Measurements from ENCODE around the gene RIMS3. TPM values are rescaled to one million over a fixed set of nuclear protein-coding genes. Genes with fewer than 3 reads are reported as not detected.

RIMS3 gene
- total RNA-seq, 1 experiment from 2014 or later: 5.7 TPM

DNA sequence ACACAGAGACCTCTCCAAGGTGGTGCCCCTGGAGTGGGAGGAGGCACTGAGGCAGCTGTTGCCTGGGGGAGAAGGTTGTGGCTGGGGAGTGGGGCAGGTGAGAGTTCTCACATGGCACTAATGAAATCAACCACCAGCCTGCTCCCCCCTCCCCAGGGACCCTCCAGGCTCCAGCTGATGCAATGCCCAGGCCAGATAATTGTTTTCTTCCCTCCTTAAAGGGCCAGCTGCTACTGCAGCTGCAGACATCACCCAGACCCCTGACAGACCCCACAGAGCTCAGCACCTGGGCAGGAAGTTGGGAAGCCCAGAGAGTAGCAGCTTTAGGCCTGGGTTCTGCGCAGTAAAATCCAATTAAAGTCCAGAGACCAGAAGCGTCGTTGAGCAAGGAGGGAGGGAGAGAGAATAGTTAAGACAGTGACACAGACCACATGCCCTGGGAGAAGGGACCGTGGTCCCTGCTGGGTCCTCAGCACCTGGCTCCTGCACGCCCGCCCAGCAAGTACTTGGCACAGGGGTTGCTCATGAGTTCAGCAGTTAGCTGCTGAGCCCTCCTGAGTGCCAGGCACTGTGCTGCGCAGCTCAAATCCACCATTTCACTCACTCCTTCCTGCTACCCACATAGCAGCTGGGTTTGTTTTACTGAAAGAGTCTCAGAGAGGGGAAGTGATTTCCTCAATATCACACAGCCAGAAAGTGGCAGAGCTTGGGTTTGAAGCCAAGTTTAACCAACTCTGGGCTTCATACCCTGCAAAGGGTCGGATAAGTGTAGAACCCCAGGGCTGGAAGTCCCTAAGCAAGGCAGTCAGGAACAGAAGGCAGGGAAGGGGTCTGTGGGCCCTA is 1.9 kb downstream of the RIMS3 start:
- TF ChIP-seq, protein P1, sequence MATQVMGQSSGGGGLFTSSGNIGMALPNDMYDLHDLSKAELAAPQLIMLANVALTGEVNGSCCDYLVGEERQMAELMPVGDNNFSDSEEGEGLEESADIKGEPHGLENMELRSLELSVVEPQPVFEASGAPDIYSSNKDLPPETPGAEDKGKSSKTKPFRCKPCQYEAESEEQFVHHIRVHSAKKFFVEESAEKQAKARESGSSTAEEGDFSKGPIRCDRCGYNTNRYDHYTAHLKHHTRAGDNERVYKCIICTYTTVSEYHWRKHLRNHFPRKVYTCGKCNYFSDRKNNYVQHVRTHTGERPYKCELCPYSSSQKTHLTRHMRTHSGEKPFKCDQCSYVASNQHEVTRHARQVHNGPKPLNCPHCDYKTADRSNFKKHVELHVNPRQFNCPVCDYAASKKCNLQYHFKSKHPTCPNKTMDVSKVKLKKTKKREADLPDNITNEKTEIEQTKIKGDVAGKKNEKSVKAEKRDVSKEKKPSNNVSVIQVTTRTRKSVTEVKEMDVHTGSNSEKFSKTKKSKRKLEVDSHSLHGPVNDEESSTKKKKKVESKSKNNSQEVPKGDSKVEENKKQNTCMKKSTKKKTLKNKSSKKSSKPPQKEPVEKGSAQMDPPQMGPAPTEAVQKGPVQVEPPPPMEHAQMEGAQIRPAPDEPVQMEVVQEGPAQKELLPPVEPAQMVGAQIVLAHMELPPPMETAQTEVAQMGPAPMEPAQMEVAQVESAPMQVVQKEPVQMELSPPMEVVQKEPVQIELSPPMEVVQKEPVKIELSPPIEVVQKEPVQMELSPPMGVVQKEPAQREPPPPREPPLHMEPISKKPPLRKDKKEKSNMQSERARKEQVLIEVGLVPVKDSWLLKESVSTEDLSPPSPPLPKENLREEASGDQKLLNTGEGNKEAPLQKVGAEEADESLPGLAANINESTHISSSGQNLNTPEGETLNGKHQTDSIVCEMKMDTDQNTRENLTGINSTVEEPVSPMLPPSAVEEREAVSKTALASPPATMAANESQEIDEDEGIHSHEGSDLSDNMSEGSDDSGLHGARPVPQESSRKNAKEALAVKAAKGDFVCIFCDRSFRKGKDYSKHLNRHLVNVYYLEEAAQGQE (IDR thresholded peaks at IDR 0.05; ENCODE audit: insufficient read depth in 1 of 2, low read depth in 2 of 2, low read length in 1 of 2): no peak
- no peak for TF ChIP-seq SIN3A (IDR thresholded peaks at IDR 0.05; ENCODE audit: borderline replicate concordance, insufficient read depth, low read depth, low read length)
- no peak for TF ChIP-seq TCF7L2 (IDR thresholded peaks at IDR 0.05; ENCODE audit: low read depth, low read length)
- ChIA-PET CTCF (no interaction called here), POLR2A (no interaction called here)
- H3K27me3 ChIP-seq (ENCODE audit: control insufficient read depth, insufficient read depth, low read length): no peaks in the 10 kb centered on the region
- in situ Hi-C loops (cut with HindIII; ENCODE audit: low pct_unique_long_range_greater_than_20kb, low sequenced_read_pairs): no loop called here
- no peak overlapping the region for H3K27ac ChIP-seq (ENCODE audit: low read length)
- no peaks in the 10 kb centered on the region for H3K36me3 ChIP-seq (ENCODE audit: control insufficient read depth, insufficient read depth, low read length)
- H3K9me3 ChIP-seq (ENCODE audit: control insufficient read depth, insufficient read depth, low read depth, low read length): no peaks in the 10 kb centered on the region
- peaks cover 5% of the 10 kb centered on the region for H3K4me1 ChIP-seq (ENCODE audit: control insufficient read depth, insufficient read depth, low read length)
- DNase-seq (ENCODE audit: low read depth, low spot score): no peak
- no peak overlapping the region for H3K4me3 ChIP-seq (ENCODE audit: low read depth in 2 of 2, low read length in 2 of 2)
- BruUV-seq (replicated peaks): no TSS peak
- ATAC-seq: no peak
- intact Hi-C loops (cut with micrococcal nuclease; ENCODE audit: unreplicated experiment): no loop called here

DNA sequence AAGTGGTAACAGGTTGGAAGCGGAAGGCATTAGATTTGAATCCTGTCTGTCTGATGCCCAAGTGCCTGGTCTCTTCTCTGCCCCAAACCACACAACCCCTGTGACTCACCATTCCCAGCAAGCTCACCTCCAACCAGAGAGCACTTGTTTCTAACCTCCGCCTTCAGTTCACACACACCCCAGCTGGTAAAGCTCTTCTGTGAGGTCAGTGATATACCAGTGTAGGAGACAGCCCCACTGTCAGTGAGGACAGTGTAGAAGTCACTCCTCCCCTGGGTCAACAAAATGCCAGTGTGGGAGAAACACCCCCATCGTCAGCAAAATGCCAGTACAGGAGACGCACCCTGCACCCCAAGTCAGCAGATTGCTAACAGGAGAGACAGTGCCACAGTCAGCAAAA is 2.6 kb downstream of the RIMS3 start:
- no peaks in the 10 kb centered on the region for H3K9me3 ChIP-seq (ENCODE audit: control insufficient read depth, insufficient read depth, low read depth, low read length)
- DNase-seq (ENCODE audit: low read depth, low spot score): no peak
- no peaks in the 10 kb centered on the region for H3K27me3 ChIP-seq (ENCODE audit: control insufficient read depth, insufficient read depth, low read length)
- in situ Hi-C loops (cut with HindIII; ENCODE audit: low pct_unique_long_range_greater_than_20kb, low sequenced_read_pairs) (no loop called here), intact Hi-C loops (cut with micrococcal nuclease; ENCODE audit: unreplicated experiment) (no loop called here)
- no peak overlapping the region for H3K27ac ChIP-seq (ENCODE audit: low read length)
- H3K4me1 ChIP-seq (ENCODE audit: control insufficient read depth, insufficient read depth, low read length): peaks cover 5% of the 10 kb centered on the region
- ChIA-PET CTCF (no interaction called here), POLR2A (no interaction called here)
- no peaks in the 10 kb centered on the region for H3K36me3 ChIP-seq (ENCODE audit: control insufficient read depth, insufficient read depth, low read length)
- TF ChIP-seq, protein P2, sequence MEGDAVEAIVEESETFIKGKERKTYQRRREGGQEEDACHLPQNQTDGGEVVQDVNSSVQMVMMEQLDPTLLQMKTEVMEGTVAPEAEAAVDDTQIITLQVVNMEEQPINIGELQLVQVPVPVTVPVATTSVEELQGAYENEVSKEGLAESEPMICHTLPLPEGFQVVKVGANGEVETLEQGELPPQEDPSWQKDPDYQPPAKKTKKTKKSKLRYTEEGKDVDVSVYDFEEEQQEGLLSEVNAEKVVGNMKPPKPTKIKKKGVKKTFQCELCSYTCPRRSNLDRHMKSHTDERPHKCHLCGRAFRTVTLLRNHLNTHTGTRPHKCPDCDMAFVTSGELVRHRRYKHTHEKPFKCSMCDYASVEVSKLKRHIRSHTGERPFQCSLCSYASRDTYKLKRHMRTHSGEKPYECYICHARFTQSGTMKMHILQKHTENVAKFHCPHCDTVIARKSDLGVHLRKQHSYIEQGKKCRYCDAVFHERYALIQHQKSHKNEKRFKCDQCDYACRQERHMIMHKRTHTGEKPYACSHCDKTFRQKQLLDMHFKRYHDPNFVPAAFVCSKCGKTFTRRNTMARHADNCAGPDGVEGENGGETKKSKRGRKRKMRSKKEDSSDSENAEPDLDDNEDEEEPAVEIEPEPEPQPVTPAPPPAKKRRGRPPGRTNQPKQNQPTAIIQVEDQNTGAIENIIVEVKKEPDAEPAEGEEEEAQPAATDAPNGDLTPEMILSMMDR (IDR thresholded peaks at IDR 0.05): no peak
- no peak for TF ChIP-seq TCF7L2 (IDR thresholded peaks at IDR 0.05; ENCODE audit: low read depth, low read length)
- no peak for TF ChIP-seq POLR2AphosphoS5 (IDR thresholded peaks at IDR 0.05; ENCODE audit: low read depth, low read length)
- TF ChIP-seq, protein P1 (IDR thresholded peaks at IDR 0.05; ENCODE audit: insufficient read depth in 1 of 2, low read depth in 2 of 2, low read length in 1 of 2): no peak
- no peak for TF ChIP-seq SIN3A (IDR thresholded peaks at IDR 0.05; ENCODE audit: borderline replicate concordance, insufficient read depth, low read depth, low read length)
- H3K4me3 ChIP-seq (ENCODE audit: low read depth in 2 of 2, low read length in 2 of 2): no peak overlapping the region
- BruUV-seq (replicated peaks): no TSS peak
- no peak for ATAC-seq
